ENCODE measurements around the gene SH3RF2.
"Not testable (repeated sequence)": the region's sequence is repeated elsewhere in the genome, so short reads cannot be mapped to it uniquely, and the experiment has no call there.

Gene SH3RF2

GRCh38 chr5:146001544-146002190 lies 65.3 kb downstream of the SH3RF2 start:
- DNase-seq (ENCODE audit: insufficient read length, low spot score) (no peak), FAIRE-seq (no peak)

- no peak for DNase-seq (ENCODE audit: insufficient read length, low spot score)
- no peak for FAIRE-seq
Measured at GRCh38 chr5:146002491-146002890, 66.1 kb downstream of the SH3RF2 start.

GRCh38 chr5:146003852-146004251 lies 67.5 kb downstream of the SH3RF2 start:
- DNase-seq (ENCODE audit: insufficient read length, low spot score) (no peak), FAIRE-seq (no peak)

- DNase-seq (ENCODE audit: insufficient read length, low spot score) = no peak
- no peak for FAIRE-seq
Measured at GRCh38 chr5:146005264-146005663, 68.9 kb downstream of the SH3RF2 start.

- DNase-seq (ENCODE audit: insufficient read length, low spot score) (no peak), FAIRE-seq (no peak)
Measured at GRCh38 chr5:146005723-146006122, 69.3 kb downstream of the SH3RF2 start.

- FAIRE-seq = no peak
Measured at GRCh38 chr5:146006470-146007190, 70.3 kb downstream of the SH3RF2 start.

GRCh38 chr5:146007270-146007669 lies 70.9 kb downstream of the SH3RF2 start:
- FAIRE-seq (no peak), DNase-seq (ENCODE audit: insufficient read length, low spot score) (peak; percentile 13)

More at GRCh38 chr5:146006470-146007190, 70.3 kb downstream of the SH3RF2 start:
- no peak for DNase-seq (ENCODE audit: insufficient read length, low spot score)

GRCh38 chr5:146007989-146008388 lies 71.6 kb downstream of the SH3RF2 start:
- DNase-seq (ENCODE audit: insufficient read length, low spot score) (no peak), FAIRE-seq (no peak)

- FAIRE-seq = no peak
Measured at GRCh38 chr5:146009020-146009419, 72.6 kb downstream of the SH3RF2 start.

GRCh38 chr5:146010447-146010846 lies 74.1 kb downstream of the SH3RF2 start:
- FAIRE-seq = not testable (repeated sequence)

More at GRCh38 chr5:146009020-146009419, 72.6 kb downstream of the SH3RF2 start:
- no peak for DNase-seq (ENCODE audit: insufficient read length, low spot score)

GRCh38 chr5:146013761-146014160 lies 77.4 kb downstream of the SH3RF2 start:
- FAIRE-seq = no peak
- DNase-seq (ENCODE audit: insufficient read length, low spot score) = no peak

More at GRCh38 chr5:146010447-146010846, 74.1 kb downstream of the SH3RF2 start:
- not testable (repeated sequence) for DNase-seq (ENCODE audit: insufficient read length, low spot score)

- no peak for FAIRE-seq
- no peak for DNase-seq (ENCODE audit: insufficient read length, low spot score)
Measured at GRCh38 chr5:146015001-146015400, 78.6 kb downstream of the SH3RF2 start.

- FAIRE-seq (no peak), DNase-seq (ENCODE audit: insufficient read length, low spot score) (no peak)
Measured at GRCh38 chr5:146016764-146017484, 80.5 kb downstream of the SH3RF2 start.

GRCh38 chr5:146018514-146019375 lies 82.4 kb downstream of the SH3RF2 start:
- no peak for FAIRE-seq

GRCh38 chr5:146020100-146020499 lies 83.7 kb downstream of the SH3RF2 start:
- no peak for DNase-seq (ENCODE audit: insufficient read length, low spot score)
- no peak for FAIRE-seq

More at GRCh38 chr5:146018514-146019375, 82.4 kb downstream of the SH3RF2 start:
- no peak for DNase-seq (ENCODE audit: insufficient read length, low spot score)

- DNase-seq (ENCODE audit: insufficient read length, low spot score) = no peak
- no peak for FAIRE-seq
Measured at GRCh38 chr5:146024034-146024433, 87.7 kb downstream of the SH3RF2 start.

GRCh38 chr5:146025114-146025680 lies 88.8 kb downstream of the SH3RF2 start:
- no peak for DNase-seq (ENCODE audit: insufficient read length, low spot score)
- FAIRE-seq = no peak

- FAIRE-seq (no peak), DNase-seq (ENCODE audit: insufficient read length, low spot score) (no peak)
Measured at GRCh38 chr5:146025681-146026080, 89.3 kb downstream of the SH3RF2 start.

GRCh38 chr5:146026307-146027010 lies 90.1 kb downstream of the SH3RF2 start:
- no peak for DNase-seq (ENCODE audit: insufficient read length, low spot score)

More at GRCh38 chr5:146026307-146027010, 90.1 kb downstream of the SH3RF2 start:
- no peak for FAIRE-seq

Measured in HTR-8/SVneo (cell line).